GM23248 (cell line): ENCODE results near the gene OR4A47.
"Not testable (repeated sequence)": the region's sequence is repeated elsewhere in the genome, so short reads cannot be mapped to it uniquely, and the experiment has no call there.

ENCODE experiments used
- EZH2 ChIP-seq: fragments of 200-600 bp; sonication (generic); IDR thresholded peaks from 2 replicates; pipeline ENCODE4 v1.6.1; 2018; ENCODE audit warnings: antibody characterized with exemption, mild to moderate bottlenecking; ENCODE audit not compliant: insufficient read depth, poor library complexity, severe bottlenecking
- EZH2phosphoT487 ChIP-seq: fragments of 200-600 bp; sonication (generic); IDR thresholded peaks from 2 replicates; pipeline ENCODE4 v1.6.1; 2018; ENCODE audit warnings: antibody characterized with exemption, moderate library complexity, mild to moderate bottlenecking, low read depth; ENCODE audit not compliant: insufficient read depth

DNA sequence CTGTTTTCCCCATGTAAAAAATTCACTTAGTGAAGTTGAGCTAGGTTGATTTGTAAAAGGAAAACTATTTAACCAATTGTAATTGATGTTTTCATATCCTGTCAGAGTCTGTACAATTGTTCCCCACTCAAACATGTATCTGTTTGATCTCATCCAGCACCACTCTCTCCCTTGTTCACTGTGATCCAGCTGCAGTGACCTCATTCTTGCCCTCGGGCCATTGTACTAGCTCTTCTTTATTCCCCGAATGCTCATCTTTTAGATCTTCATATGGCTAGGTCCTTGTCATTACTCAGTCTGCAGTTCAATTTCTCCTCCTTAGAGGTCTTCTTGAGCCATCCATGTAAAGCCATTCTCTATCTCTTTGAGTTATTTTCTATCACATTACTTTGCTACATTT, 14.6 kb upstream of the OR4A47 start:
- not testable (repeated sequence) for TF ChIP-seq EZH2, EZH2phosphoT487
